Stimulated activated CD8-positive, alpha-beta memory T cell treated with anti-CD3 and anti-CD28 coated beads, Interleukin-4, amount 100 ng/mL, for 48 hours (primary cell): Measurements from ENCODE around the gene RECQL.
A peak's percentile ranks its signal among the peaks of the same experiment; 100 is the strongest.
"Not testable (repeated sequence)": the region's sequence is repeated elsewhere in the genome, so short reads cannot be mapped to it uniquely, and the experiment has no call there.

Experiments used
- DNase-seq: peaks from one replicate; pipeline ENCODE4 v3.0.0-alpha.2; 2020

Gene RECQL

DNA sequence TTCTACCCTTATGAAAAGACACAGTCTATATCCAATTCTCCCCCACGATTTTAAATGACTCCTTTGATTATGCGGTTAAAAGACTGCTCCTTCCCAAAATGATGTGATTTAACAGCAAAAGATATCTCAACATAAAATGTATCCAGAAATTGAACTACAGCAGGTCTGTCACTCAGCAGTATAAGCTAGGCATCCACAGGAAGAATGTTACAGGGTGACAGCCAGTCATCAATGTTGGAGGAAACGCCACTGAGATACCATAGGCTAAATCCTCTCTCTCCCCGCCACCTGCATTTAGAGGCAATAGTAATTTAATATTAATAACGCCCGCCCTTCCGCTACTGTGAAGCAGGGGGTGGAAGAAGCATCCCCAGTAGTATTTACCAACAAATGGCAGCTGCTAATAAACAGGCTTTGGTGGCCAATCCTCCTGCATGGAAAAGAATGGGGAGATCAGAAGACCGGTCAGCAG is 613 bp downstream of the RECQL start:
- no peak for DNase-seq

DNA sequence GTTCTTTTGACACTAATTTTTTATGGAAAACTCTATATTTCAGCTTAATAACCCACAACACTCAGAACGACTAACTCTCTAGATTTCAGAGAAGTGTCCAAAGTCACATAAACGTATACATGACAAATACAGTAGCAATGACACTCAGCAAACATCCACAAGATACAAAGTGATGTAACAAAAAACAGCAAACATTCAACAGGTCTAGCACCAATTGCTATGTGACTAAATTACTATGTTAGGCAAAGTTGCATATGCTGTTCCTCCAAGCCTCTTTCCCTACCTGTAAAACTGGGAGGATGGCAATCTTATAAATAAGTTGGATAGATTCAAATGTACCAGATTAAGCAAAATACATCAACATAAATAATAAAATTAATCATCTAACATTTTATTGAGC is 1.7 kb downstream of the RECQL start:
- DNase-seq: no peak

DNA sequence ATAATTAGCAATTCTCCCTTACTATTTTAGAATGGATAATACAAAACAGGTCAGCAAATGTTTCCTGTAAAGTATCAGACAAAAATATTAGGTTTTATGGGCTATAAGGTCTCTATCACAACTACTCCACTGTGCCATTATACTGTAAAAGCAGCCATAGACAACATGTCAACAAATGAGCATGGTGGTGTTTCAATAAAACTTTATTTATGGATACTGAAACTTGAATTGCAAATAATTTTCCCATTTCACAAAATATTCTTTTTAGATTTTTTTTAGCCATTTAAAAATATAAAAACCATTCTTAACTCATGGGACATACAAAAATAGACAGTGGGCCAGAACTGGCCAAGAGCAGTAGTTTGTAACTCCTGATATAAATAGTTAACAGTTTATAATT is 15.4 kb downstream of the RECQL start:
- no peak for DNase-seq

DNA sequence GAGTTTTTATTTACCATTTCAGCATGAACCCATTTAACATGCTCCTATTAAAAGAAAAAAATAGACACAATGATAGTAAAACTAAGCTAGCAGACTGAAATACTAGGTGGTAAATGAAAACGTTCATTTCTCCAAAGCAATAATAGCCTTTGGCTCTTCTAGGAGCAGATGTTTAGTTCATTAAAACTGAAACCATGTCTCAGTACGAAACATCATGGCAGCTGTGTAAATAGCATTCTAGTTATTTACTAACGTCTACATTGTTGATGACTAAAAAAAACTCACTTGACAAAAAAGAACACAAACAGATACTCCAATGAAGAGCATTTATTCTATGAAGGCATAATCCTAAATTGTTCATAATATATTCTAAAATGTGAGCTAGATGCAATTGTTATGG is 17.9 kb downstream of the RECQL start:
- DNase-seq: no peak

DNA sequence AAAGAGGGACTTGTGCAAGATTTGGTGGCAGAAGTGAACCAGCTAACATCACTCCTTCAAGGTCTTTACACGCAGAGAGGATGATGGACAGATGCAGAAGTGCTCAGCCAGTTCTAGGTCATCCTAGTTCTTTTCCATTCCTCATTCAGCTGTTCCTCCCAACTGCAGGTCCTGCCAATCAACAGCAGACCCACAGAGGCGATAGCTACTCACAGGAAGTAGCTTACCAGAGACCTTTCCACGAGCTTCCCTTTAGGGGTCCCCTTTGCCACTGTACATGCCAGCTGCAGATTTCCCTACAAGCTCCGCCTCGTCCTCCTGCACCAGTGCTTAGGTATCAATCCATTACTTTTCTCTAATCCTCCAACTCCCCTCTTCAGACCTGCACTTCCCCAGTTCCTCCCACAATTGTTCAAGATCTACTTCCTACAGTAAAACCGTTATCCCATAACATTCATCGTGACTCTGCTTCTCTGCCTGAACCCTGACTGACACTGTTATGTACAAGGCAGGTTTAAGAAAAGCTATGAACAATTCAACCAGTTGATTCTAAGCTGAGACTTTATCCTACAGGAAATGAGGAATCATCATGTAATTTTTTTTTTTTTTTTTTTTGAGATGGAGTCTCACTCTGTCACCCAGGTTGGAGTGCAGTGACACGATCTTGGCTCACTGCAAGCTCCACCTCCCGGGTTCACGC is 22.5 kb downstream of the RECQL start:
- no peak for DNase-seq

DNA sequence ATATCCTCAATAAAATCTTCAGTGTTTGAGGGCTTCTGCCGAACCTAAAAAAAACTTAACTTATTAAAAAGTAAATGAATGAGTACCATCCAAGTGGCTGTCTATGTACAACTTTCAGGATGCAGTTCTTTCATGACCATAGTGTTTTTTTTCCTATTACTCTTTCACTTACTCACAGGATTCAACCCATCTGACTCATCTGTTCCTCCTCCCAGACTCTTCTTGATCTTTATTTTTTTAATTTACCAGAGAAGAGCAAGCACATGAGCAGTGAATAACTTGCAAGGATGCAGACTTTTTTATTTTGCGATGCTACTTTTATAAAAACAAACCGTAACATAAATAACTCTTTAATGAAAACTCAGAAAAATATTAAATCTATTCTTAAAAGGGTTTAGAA is 24.5 kb downstream of the RECQL start:
- no peak for DNase-seq

DNA sequence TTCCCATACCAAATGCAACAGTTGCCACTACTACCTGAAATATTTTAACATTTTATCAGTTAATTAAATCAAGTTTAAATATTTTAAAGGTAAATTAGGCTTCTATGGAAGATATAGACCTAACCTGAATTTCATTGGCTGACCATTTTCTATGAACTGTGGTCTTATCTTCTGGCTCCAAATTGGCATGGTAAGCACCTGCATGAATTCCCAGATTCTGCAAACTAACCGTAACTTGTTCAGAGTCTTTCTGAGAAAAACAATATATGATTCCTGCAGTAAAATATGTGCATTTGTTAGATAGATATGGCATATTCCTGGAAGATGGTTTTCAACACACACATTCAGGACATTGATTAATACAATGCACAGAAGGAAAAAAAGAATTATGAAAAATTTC is 25.9 kb downstream of the RECQL start:
- DNase-seq: no peak

DNA sequence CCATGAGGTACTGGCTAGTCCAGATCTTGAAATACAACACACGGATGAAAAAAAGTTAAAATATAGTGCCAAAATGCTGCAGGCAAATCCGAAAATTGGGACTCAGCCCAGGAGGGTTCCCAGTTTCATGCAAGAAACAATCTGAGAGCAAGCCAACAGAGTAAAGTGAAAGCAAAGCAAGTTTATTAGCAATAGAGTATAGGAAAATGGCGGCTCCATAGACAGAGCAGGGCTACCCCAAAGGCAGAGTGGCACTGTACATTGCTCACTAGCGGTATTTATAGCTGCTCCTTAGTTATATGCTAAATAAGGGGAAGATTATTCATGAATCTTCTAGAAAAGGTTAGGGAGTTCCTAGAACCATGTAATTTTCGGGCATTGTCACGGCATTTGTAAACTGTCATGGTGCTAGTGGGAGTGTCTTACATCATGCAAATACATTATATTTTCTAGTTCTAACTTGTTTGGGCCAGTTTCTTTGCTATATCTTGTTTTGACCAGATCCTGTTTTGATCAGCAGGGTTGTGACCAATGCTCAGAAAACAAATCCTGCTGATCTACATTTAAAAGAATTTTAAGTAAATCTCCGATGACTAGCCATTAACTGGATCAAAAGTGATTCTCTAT is 29.1 kb downstream of the RECQL start:
- DNase-seq: no peak

DNA sequence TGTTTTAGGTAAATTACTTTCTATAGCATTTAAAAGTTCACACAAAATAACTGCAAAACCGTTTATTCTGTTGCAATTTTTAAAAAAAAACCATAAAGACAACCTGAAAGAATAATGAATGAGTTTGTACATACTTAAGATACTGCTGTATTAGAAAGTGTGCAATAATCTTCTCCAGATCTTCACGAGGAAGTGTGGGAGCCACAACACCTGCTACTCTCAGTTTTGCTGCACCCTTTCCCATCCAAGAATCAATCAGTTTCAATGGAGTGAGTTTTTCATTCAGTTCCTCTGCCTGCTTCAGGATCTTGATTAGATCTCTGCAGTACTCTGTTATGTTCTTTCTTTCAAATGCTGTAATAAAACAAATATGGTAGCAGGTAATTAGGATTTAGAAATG is 30.1 kb downstream of the RECQL start:
- no peak for DNase-seq

DNA sequence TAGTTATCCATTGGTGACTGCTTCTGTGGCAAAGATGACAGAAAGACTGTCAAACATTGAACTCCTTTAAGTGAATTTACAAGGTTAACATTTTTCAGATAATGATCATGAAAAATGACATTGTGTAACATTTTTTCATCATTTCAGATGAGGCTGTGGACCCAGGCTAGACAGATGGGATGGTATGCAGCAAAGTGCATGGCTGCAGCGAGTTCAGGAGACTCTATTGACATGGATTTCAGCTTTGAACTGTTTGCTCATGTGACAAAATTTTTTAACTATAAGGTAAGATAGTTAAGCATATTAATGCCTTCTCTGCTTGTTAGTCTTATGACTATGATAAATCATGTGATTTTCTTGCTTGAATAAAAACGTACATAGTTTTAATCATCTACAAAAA is 34.1 kb downstream of the RECQL start:
- DNase-seq: not testable (repeated sequence)

DNA sequence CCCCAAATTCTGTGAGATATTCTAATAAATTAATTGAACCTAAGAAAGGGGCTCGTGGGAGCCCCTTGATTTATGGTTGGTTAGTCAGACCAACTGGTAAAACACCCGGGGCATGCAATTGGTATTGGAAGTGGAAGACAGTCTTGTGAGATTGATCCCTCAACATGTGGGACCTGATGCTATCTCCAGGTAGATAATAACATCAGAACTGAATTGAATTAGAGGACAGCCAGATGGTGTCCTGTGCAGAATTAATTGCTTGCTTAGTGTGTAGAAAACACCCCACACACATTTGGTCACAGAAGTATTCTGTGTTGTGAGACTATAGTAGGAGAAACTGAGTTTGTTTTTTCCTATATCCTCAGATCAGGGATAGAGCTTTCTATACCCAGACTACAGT is 42.0 kb downstream of the RECQL start:
- DNase-seq: no peak

DNA sequence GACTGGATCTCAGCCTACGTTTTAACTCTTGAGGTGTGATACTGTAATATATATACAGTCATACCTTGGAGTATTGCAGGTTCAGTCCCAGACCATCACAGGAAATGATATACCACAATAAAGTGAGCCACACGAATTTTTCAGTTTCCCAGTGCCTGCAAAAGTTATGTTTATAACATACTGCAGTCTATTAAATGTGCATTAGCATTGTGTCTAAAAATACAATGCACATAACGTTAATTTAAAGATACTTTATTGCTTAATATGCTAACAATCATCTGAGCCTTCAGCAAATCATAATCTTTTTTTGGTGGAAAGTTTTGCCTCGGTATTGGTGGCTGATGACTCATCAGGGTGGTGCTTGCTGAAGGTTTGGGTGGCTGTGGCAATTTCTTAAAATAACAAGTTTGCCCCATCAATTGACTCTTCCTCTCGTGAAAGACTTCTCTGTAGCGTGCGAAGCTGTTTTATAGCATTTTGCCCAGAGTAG is 45.1 kb downstream of the RECQL start:
- DNase-seq: peak; percentile 36

DNA sequence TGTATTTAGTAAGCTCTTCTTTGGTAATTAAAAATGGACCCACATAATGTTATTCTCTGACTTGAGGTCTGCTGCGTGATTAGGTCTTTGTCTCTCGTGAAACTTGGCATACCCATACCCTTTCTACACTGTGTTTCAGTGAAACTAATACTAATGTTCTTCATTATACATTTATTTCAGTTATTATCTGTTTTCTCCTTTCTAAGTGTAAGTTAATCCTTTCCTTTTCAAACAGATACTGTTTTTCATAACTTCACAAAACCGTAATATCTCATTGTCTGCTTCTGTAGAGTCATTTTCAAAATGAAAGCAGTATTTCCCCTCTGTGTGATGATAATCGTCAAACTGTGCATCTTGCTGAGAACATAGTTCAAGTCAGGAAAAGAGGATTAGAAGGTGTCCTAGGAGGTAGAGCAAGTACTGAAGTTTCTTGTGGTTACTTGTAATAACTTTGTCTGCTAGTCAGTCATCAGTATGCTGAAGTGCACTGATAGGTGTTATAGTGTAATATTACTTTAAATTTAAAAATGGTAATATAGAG is 48.1 kb downstream of the RECQL start:
- no peak for DNase-seq

DNA sequence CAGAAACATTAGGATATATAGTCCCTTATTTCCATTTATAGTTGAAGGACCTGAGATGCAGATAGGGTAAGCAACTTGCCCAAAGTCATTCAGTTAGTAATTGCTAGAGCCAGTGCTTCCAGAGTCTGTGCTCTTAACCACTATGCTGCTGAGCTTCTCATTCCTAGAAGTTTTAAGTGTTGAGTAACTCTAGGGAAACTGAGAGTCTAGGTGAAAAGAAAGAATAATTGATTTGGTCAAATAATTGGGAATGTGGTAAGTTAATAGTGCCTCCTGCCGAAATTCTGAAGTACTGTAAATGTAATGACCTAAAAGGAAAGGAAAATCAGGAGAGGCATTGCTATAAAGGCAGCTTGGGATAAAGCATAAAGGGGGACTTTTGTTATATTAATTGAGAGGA is 49.9 kb downstream of the RECQL start:
- no peak for DNase-seq

DNA sequence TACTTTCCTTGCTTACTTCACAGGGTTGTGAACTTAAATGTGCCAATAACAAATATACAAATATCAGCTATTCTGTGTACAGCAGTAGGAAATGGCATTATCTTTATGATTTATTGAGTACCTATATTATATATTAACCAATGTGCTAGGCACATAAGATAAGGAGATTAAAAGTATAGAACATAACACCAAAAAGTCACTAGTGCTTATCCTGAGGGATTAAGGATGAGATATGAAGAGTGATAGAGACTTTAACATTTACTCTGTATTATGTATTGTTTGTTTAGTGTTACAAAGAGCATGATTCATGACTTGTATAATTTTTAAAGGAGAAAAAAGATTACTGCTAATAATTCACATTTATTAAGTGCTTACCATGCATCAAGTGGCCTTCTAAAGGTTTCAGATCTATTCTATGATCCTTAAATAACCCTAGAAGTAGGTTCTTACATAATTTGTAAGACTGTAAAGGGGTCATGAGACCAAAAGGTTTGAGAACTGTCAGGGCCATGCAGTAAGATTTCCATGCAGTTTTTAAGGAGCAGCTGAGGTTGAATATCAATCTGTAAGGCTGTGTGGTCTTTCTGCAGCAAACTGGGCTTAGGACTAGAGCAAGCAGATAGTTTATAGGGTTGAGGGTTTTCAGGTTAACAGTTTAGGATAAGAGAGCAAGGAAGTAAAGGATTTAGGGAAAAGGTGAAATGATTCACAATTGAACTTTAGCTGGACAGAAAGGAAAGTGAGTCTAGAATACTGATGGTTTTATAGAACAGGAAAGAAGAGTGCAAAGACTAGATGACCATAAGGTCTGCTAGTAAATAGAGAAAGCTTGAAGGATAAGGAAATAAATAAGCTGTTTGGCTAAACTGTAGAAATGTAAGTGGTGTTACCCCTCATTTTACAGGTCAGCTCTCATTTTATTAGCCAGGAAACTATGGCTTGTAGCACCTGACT is 57.0 kb downstream of the RECQL start:
- no peak for DNase-seq

DNA sequence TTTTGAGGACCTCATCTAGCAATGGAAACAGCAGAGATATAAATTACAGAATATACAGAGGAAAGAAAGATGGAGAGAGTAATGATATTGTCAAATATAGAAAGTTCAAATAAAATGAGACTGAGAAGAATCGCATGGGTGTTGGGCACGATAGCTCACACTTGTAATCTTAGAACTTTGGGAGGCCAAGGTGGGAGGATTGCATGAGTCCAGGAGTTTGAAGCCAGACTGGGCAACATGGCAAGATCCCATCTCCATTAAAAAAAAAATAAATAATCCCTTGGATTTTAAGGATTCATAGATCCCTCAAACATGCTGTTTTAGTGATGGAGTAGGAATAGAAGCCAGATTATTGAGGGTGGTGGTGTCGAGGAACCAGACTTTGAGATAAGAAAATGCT is 62.1 kb downstream of the RECQL start:
- no peak for DNase-seq

DNA sequence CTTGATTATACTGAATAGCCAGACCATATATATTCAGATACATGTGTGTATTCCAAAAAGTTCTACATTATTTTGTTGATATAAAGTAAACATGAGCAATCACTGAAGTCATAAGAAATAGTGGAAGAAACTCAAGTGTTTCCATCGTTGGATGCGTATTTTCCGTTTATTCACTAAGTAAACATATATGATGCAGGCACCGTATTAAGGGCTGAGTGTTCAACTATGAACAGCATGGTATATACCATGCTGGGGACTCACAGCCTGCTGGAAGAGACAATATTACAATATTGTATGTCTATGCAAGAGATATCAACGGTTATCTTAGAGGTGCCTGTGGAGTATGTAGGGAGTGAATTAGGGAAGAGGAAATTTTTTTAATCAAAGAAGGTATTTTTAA is 62.8 kb downstream of the RECQL start:
- no peak for DNase-seq

DNA sequence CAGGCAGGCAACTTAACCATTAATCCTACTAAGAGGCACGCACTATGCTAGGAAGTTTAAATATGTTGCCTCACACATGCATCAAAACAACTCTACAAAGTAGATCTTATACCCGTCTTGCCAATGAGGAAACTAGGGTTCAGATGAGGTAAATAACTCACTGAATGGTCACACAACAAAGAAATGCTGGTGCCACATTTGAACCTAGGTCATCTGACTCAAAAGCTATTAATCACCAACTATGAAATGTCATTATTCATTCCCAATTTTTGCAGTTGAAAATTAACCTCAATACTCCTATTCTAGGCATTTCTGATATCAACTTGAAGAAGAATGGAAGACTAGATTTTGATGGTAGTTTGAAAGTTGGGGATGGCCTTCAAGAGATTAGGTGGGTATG is 66.7 kb downstream of the RECQL start:
- DNase-seq: no peak

DNA sequence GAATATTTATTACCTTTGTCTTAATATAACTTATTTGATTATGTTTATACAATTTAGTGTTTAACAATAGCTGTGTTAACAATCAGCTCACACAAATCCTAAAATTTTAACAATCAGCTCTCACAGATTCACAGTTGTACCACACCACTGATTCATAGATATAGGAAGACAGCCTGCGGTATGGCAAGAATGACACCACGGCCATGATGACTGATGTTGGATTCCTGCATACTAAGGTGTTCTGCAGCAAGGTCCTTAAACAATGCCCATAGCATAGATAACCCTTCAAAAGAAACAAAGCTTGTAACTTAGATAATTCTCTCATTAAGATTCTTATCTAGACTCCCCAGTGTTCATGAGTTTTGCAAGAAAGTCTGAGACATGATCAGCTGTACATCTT is 67.9 kb downstream of the RECQL start:
- no peak for DNase-seq

DNA sequence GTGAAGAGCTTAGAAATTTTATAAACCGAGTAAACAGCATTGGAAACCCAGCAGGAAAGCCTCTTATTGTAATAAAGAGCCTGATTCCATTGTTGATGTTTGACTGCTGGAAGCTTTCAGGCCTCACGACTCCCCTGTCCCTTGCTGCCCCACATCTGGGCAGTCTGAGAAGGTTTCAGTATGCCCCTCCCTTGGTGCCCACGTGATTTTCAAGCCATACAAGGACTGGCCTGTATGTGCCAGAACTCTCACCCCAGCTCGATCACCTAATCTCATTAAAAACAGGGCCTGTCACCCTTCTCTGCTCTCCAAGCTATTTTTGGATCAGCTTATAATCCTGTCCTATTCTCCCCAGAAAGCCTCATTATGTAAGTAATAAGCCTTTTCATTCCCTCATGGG is 71.4 kb downstream of the RECQL start:
- DNase-seq: no peak

DNA sequence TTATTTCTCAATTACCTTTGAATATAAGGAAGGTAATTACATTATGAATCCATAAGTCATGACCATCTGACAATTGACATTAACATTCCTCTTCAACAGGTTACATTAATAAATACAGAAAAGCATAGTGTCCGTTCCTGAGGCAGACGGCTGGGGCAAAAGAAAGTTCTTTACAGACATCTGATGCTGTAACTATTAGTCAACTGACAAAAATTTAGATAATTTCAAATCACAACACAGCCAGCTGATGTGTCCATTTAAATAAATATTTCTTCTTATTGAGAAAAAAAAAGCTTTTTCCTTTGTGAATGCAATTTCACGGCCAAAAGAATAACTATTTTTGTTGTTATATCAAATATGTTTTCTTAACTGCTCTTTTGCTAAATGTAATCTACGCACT is 73.2 kb downstream of the RECQL start:
- DNase-seq: no peak

DNA sequence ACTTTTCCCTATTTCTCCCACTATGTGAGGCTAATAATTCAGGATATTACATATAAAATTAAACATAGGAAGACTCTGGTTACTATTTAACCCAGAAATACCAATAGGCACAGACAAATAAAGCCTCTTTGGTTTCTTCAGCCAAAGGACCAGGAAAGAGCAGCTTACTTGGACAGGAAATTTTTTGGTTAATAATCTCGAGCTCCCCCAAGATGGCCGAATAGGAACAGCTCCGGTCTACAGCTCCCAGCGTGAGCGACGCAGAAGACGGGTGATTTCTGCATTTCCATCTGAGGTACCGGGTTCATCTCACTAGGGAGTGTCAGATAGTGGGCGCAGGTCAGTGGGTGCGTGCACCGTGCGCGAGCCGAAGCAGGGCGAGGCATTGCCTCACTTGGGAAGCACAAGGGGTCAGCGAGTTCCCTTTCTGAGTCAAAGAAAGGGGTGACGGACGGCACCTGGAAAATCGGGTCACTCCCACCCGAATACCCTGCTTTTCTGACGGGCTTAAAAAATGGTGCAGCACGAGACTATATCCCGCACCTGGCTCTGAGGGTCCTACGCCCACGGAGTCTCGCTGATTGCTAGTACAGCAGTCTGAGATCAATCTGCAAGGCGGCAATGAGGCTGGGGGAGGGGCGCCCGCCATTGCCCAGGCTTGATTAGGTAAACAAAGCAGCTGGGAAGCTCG is 82.3 kb downstream of the RECQL start:
- DNase-seq: not testable (repeated sequence)
